HG03095 (cell line): ENCODE data around the gene LRRC36.

Experiments
- ATAC-seq: cut with Tn5 transposase; IDR thresholded peaks from one replicate; pipeline ENCODE4 v1.9.1; 2021; ENCODE audit warnings: moderate library complexity; ENCODE audit not compliant: unreplicated experiment

The LRRC36 gene

GRCh38 chr16:67294171-67294757 lies 32.4 kb upstream of the LRRC36 start:
- no peak for ATAC-seq

GRCh38 chr16:67294938-67295361 lies 31.7 kb upstream of the LRRC36 start:
- no peak for ATAC-seq

GRCh38 chr16:67296420-67296819 lies 30.2 kb upstream of the LRRC36 start:
- ATAC-seq: no peak

- ATAC-seq: no peak
These were observed 28.3 kb upstream of the LRRC36 start for GRCh38 chr16:67298277-67298676.

- ATAC-seq: no peak
These were observed 27.3 kb upstream of the LRRC36 start for GRCh38 chr16:67299269-67299668.

GRCh38 chr16:67301080-67301782 lies 25.4 kb upstream of the LRRC36 start:
- ATAC-seq: no peak

GRCh38 chr16:67302076-67302475 lies 24.5 kb upstream of the LRRC36 start:
- ATAC-seq: no peak

- no peak for ATAC-seq
These were observed 23.6 kb upstream of the LRRC36 start for GRCh38 chr16:67302970-67303369.

GRCh38 chr16:67304020-67304419 lies 22.6 kb upstream of the LRRC36 start:
- no peak for ATAC-seq

- ATAC-seq: no peak
These were observed 21.2 kb upstream of the LRRC36 start for GRCh38 chr16:67305216-67306071.

- no peak for ATAC-seq
These were observed 16.1 kb upstream of the LRRC36 start for GRCh38 chr16:67310561-67310960.

GRCh38 chr16:67311607-67312488 lies 14.8 kb upstream of the LRRC36 start:
- ATAC-seq: no peak

GRCh38 chr16:67312719-67313118 lies 13.9 kb upstream of the LRRC36 start:
- ATAC-seq: no peak

- no peak for ATAC-seq
These were observed 8.8 kb upstream of the LRRC36 start for GRCh38 chr16:67317853-67318252.

GRCh38 chr16:67326115-67326471 lies 522 bp upstream of the LRRC36 start:
- no peak for ATAC-seq

- ATAC-seq: no peak
These were observed 1.1 kb downstream of the LRRC36 start for GRCh38 chr16:67327743-67328142.

- ATAC-seq: no peak
These were observed 3.3 kb downstream of the LRRC36 start for GRCh38 chr16:67329901-67330300.

- ATAC-seq: no peak
These were observed 6.7 kb downstream of the LRRC36 start for GRCh38 chr16:67333315-67333714.

- ATAC-seq: no peak
These were observed 9.5 kb downstream of the LRRC36 start for GRCh38 chr16:67336116-67336515.

GRCh38 chr16:67336648-67337047 lies 10.0 kb downstream of the LRRC36 start:
- no peak for ATAC-seq

GRCh38 chr16:67339453-67339852 lies 12.8 kb downstream of the LRRC36 start:
- ATAC-seq: no peak
